Panc1 (cell line): ENCODE measurements around the gene RAB26. TPM values are rescaled to one million over a fixed set of nuclear protein-coding genes. Genes with fewer than 3 reads are reported as not detected.
"Not testable (repeated sequence)": the region's sequence is repeated elsewhere in the genome, so short reads cannot be mapped to it uniquely, and the experiment has no call there.

ENCODE experiments used
- ATAC-seq: fragments of 200-7000 bp; cut with Tn5 transposase; 2 replicates; pipeline ENCODE4 v1.9.1; 2020; ENCODE audit warnings: mild to moderate bottlenecking, moderate library complexity
- BruUV-seq: library from RNA; stranded (reverse); fragments of 400-500 nt; replicated peaks from 2 replicates; lab custom pipeline; 2021; lab: Mats Ljungman, UMichigan
- CTCF ChIA-PET: fragments of 300-600 bp; sonication (Branson Sonifier 250); formaldehyde crosslinking; loops from one replicate; lab custom pipeline; 2022; ENCODE audit warnings: antibody characterized with exemption; lab: Charles Lee
- POLR2A ChIA-PET: fragments of 300-600 bp; sonication (Branson Sonifier 250); formaldehyde crosslinking; loops from one replicate; lab custom pipeline; 2022; ENCODE audit warnings: antibody characterized with exemption; lab: Charles Lee
- DNase-seq: peaks from one replicate; pipeline ENCODE4 v3.0.0-alpha.2; 2010; ENCODE audit warnings: low read depth, low spot score
- H3K27ac ChIP-seq: 2 replicates; pipeline ENCODE4 v1.5.1; 2011; ENCODE audit warnings: mild to moderate bottlenecking, low read length, inconsistent platforms
- H3K27me3 ChIP-seq: fragments of 200-500 bp; sonication (Bioruptor generic); 2 replicates; pipeline ENCODE4 v1.6.0; 2014; ENCODE audit warnings: low read length, inconsistent platforms; ENCODE audit not compliant: control insufficient read depth, insufficient read depth
- H3K36me3 ChIP-seq: fragments of 200-500 bp; sonication (Bioruptor generic); 2 replicates; pipeline ENCODE4 v1.5.1; 2014; ENCODE audit warnings: inconsistent platforms, mild to moderate bottlenecking, low read length, moderate library complexity; ENCODE audit not compliant: control insufficient read depth, insufficient read depth
- H3K4me1 ChIP-seq: 2 replicates; pipeline ENCODE4 v1.5.1; 2011; ENCODE audit warnings: inconsistent platforms, mild to moderate bottlenecking, low read length, moderate library complexity; ENCODE audit not compliant: control insufficient read depth, insufficient read depth
- H3K4me3 ChIP-seq, 2 experiments: 2 replicates each; pipeline ENCODE4 v1.5.1; 2011 to 2012; ENCODE audit warnings: low read depth in 2 of 2, low read length in 2 of 2, mild to moderate bottlenecking in 2 of 2, inconsistent platforms in 1 of 2, moderate library complexity in 1 of 2
- H3K9me3 ChIP-seq: fragments of 200-500 bp; sonication (Bioruptor generic); 2 replicates; pipeline ENCODE4 v1.5.1; 2014; ENCODE audit warnings: low read depth, mild to moderate bottlenecking, inconsistent platforms, low read length, moderate library complexity; ENCODE audit not compliant: control insufficient read depth, insufficient read depth
- in situ Hi-C: cut with HindIII; loops from 2 replicates; pipeline ENCODE4 v1.10.0; 2016; ENCODE audit warnings: low sequenced_read_pairs, low pct_unique_long_range_greater_than_20kb
- intact Hi-C: fragments of 100-400 bp; cut with micrococcal nuclease; formaldehyde crosslinking; loops from one replicate; pipeline ENCODE4 v1.10.0; 2022; ENCODE audit not compliant: unreplicated experiment
- total RNA-seq: library from RNA; stranded (reverse); gene quantifications from one replicate; pipeline ENCODE4 v1.2.1, GENCODE V29; 2021; ENCODE audit not compliant: unreplicated experiment

RAB26 gene
- total RNA-seq, 1 experiment from 2014 or later, result 92.2 TPM

- H3K27ac ChIP-seq, result peak overlapping the region; percentile 82
- CTCF ChIA-PET, in situ Hi-C loops: not testable (repeated sequence)
Measured at GRCh38 chr16:2129890-2130447, 18.5 kb upstream of the RAB26 start.

DNA sequence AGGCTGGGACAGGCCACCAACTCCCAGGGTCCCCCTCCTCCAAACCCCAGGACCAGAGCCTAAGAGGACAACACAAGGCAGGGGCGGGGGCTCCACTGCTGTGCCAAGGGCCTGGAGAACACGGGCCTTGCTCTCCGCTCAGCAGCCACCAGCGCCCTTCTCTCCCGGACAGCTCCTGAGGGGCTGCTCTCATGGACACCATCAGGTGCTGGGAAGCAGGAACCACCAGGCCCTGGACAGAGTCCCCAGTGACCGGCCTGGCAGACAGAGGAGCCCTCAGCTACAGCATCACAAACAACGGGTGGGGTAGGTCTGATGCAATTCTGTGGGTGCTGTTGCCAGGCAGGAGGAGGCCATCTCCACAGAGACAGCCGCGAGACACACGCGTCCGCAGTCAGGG lies 14.6 kb upstream of the RAB26 start:
- in situ Hi-C loops, POLR2A ChIA-PET, intact Hi-C loops, H3K9me3 ChIP-seq, ATAC-seq, H3K27me3 ChIP-seq, BruUV-seq, CTCF ChIA-PET, H3K36me3 ChIP-seq, H3K4me1 ChIP-seq, DNase-seq: not testable (repeated sequence)
- Histone ChIP-seq H3K27ac (peak overlapping the region; percentile 51; the same call in 1 of the 2 replicates), H3K4me3 (peak overlapping the region; percentile 37 to 42)

More at GRCh38 chr16:2129890-2130447, 18.5 kb upstream of the RAB26 start:
- BruUV-seq, H3K27me3 ChIP-seq, POLR2A ChIA-PET, ATAC-seq, H3K36me3 ChIP-seq, H3K9me3 ChIP-seq, DNase-seq, intact Hi-C loops: not testable (repeated sequence)
- H3K4me1 ChIP-seq, result peaks cover 26% of the 10 kb centered on the region
- peak overlapping the region; percentile 4 to 32; a peak in 3 of 4 replicates for H3K4me3 ChIP-seq

DNA sequence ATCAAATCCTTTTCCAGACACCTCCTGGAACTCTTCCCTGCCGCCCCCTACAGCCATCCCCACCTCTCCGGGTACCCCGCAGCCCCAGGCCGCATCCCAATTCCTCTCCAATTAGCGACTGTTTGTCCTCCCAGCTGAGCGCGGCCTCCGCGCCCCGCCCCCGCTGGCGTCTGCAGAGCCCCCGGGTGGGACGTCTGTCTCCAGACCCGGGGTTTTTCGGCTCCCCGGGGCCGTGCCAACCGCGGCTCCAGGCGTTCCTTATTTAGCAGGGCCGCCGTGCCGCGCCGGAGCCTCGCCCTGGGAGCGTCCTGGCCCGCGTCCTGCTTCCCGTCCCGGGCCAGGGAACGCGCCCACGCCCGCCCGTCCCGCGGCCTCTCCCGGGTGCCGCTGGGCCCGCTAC lies 13.4 kb upstream of the RAB26 start:
- peak overlapping the region; percentile 49 to 52 for H3K4me3 ChIP-seq
- H3K27ac ChIP-seq, intact Hi-C loops, BruUV-seq, in situ Hi-C loops, ATAC-seq, H3K36me3 ChIP-seq, H3K9me3 ChIP-seq, H3K27me3 ChIP-seq, POLR2A ChIA-PET, DNase-seq, H3K4me1 ChIP-seq, CTCF ChIA-PET: not testable (repeated sequence)

- H3K4me1 ChIP-seq, in situ Hi-C loops, BruUV-seq, intact Hi-C loops, H3K9me3 ChIP-seq, H3K36me3 ChIP-seq, DNase-seq, H3K27me3 ChIP-seq: not testable (repeated sequence)
- ATAC-seq, result peak; percentile 89
- POLR2A ChIA-PET, result interaction anchor here (0.7 kb wide), 1 partner anchor 14 kb away, joined by 3 read pairs; no protein-coding TSS in a partner anchor
- Histone ChIP-seq H3K27ac (peak within 1 kb of the TSS; percentile 79), H3K4me3 (peak within 1 kb of the TSS; percentile 49 to 57)
- CTCF ChIA-PET, result interaction anchor here (0.5 kb wide), 1 partner anchor 88 kb away, joined by 3 read pairs; the partner anchor contains the start of genes NTHL1 and TSC2
Measured at GRCh38 chr16:2135770-2136490, 12.5 kb upstream of the RAB26 start, which contains the start of gene PKD1. PKD1 (minus strand) TSS chr16:2135898; CDS start chr16:2135689, 209 bp downstream.
